ENCODE results near the gene SHE. TPM values are rescaled to one million over a fixed set of nuclear protein-coding genes. Genes with fewer than 3 reads are reported as not detected.

The SHE gene
- total and polyA plus RNA-seq, 2 experiments from 2014 or later = 0.23 to 0.69 TPM

GRCh38 chr1:154448331-154448811 lies 53.8 kb downstream of the SHE start:
- no peak overlapping the region for H3K4me2 ChIP-seq
- no peak for DNase-seq (ENCODE audit: low spot score)
- no peaks in the 10 kb centered on the region for H4K20me1 ChIP-seq (replicated peaks; ENCODE audit: insufficient read depth)
- no peaks in the 10 kb centered on the region for H3K27me3 ChIP-seq (ENCODE audit: insufficient read depth)
- no peaks in the 10 kb centered on the region for H3K36me3 ChIP-seq (ENCODE audit: insufficient read depth)
- H3K9me3 Mint-ChIP-seq = no peaks in the 10 kb centered on the region
- H3F3A ChIP-seq (replicated peaks; ENCODE audit: low read depth) = no peaks in the 10 kb centered on the region
- no peak overlapping the region for H3K4me3 Mint-ChIP-seq
- ATAC-seq = no peak
- TF ChIP-seq STAT1 (IDR thresholded peaks at IDR 0.05; ENCODE audit: unreplicated experiment) (no peak), ZNF462 (CRISPR knock-in tag; IDR thresholded peaks at IDR 0.05) (no peak), EZH2phosphoT487 (IDR thresholded peaks at IDR 0.05; ENCODE audit: unreplicated experiment) (no peak), ZNF331 (CRISPR knock-in tag; IDR thresholded peaks at IDR 0.05; ENCODE audit: low read depth) (no peak), NANOG (IDR thresholded peaks at IDR 0.05; ENCODE audit: borderline replicate concordance) (no peak), CREB1 (CRISPR knock-in tag; IDR thresholded peaks at IDR 0.05; ENCODE audit: low read depth) (no peak), ETS1 (IDR thresholded peaks at IDR 0.05) (no peak), POLR2AphosphoS5 (IDR thresholded peaks at IDR 0.05; ENCODE audit: low read depth) (no peak)
- H3K27ac Mint-ChIP-seq = no peak overlapping the region
- H3K27ac ChIP-seq (ENCODE audit: low read depth) = no peak overlapping the region
- no peaks in the 10 kb centered on the region for H3K4me1 Mint-ChIP-seq
- H2AFZ ChIP-seq = no peak overlapping the region
- no peaks in the 10 kb centered on the region for H3K9me2 ChIP-seq (ENCODE audit: insufficient read depth)
- no peak overlapping the region for H3K4me3 ChIP-seq
- H3K36me3 Mint-ChIP-seq (ENCODE audit: low read depth) = no peaks in the 10 kb centered on the region
- no peaks in the 10 kb centered on the region for H3K79me2 ChIP-seq (replicated peaks; ENCODE audit: insufficient read depth)
- peaks cover 2% of the 10 kb centered on the region for H3K27me3 Mint-ChIP-seq (ENCODE audit: insufficient read depth, low read depth, poor library complexity)
- no peaks in the 10 kb centered on the region for H3K4me1 ChIP-seq (ENCODE audit: insufficient read depth)
